ENCODE measurements around the gene NFATC2IP. TPM values are rescaled to one million over a fixed set of nuclear protein-coding genes. Genes with fewer than 3 reads are reported as not detected.

The NFATC2IP gene
- polyA plus RNA-seq, 2 of the 4 experiments (the other 2 are of a cell fraction) = 29.7 to 32.2 TPM

GRCh38 chr16:28943281-28943680 lies 7.5 kb upstream of the NFATC2IP start (continued):
- TF ChIP-seq, protein P1, sequence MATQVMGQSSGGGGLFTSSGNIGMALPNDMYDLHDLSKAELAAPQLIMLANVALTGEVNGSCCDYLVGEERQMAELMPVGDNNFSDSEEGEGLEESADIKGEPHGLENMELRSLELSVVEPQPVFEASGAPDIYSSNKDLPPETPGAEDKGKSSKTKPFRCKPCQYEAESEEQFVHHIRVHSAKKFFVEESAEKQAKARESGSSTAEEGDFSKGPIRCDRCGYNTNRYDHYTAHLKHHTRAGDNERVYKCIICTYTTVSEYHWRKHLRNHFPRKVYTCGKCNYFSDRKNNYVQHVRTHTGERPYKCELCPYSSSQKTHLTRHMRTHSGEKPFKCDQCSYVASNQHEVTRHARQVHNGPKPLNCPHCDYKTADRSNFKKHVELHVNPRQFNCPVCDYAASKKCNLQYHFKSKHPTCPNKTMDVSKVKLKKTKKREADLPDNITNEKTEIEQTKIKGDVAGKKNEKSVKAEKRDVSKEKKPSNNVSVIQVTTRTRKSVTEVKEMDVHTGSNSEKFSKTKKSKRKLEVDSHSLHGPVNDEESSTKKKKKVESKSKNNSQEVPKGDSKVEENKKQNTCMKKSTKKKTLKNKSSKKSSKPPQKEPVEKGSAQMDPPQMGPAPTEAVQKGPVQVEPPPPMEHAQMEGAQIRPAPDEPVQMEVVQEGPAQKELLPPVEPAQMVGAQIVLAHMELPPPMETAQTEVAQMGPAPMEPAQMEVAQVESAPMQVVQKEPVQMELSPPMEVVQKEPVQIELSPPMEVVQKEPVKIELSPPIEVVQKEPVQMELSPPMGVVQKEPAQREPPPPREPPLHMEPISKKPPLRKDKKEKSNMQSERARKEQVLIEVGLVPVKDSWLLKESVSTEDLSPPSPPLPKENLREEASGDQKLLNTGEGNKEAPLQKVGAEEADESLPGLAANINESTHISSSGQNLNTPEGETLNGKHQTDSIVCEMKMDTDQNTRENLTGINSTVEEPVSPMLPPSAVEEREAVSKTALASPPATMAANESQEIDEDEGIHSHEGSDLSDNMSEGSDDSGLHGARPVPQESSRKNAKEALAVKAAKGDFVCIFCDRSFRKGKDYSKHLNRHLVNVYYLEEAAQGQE (IDR thresholded peaks at IDR 0.05) = no peak
- TF ChIP-seq SREBF2 (IDR thresholded peaks at IDR 0.05) = no peak
- TF ChIP-seq, protein P2, sequence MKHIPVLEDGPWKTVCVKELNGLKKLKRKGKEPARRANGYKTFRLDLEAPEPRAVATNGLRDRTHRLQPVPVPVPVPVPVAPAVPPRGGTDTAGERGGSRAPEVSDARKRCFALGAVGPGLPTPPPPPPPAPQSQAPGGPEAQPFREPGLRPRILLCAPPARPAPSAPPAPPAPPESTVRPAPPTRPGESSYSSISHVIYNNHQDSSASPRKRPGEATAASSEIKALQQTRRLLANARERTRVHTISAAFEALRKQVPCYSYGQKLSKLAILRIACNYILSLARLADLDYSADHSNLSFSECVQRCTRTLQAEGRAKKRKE (CRISPR knock-in tag; IDR thresholded peaks at IDR 0.05; ENCODE audit: low read depth) = no peak
- TF ChIP-seq CEBPB (IDR thresholded peaks at IDR 0.05) = no peak
- no peak for TF ChIP-seq CHD4 (IDR thresholded peaks at IDR 0.05; ENCODE audit: borderline replicate concordance)
- no peak for TF ChIP-seq MAX (IDR thresholded peaks at IDR 0.05)
- TF ChIP-seq JUNB (IDR thresholded peaks at IDR 0.05) = no peak
- TF ChIP-seq FOSB (CRISPR knock-in tag; IDR thresholded peaks at IDR 0.05) = no peak

- ChIA-PET POLR2A (interaction anchor here (1.5 kb wide), 1 partner anchor 75 kb away, joined by 3 read pairs; no protein-coding TSS in a partner anchor), CTCF (interaction anchor here (0.6 to 10.5 kb wide), 11 partner anchors 9 to 125 kb away, joined by 3 to 190 read pairs (median 4); partner anchors contain the start of genes ATP2A1, ATXN2L, CD19 and RABEP2)
- no peaks in the 10 kb centered on the region for H3K9me3 ChIP-seq
- peaks cover 10% of the 10 kb centered on the region; the same call in 2 of the 3 replicates for H3K4me1 ChIP-seq
- ATAC-seq (no peak), FAIRE-seq (no peak), DNase-seq (ENCODE audit: low read depth in 1 of 2, low spot score in 1 of 2) (no peak)
- no peak overlapping the region for H3K4me2 ChIP-seq
- 86% methylated on average over 4 of the region's 4 CpGs for WGBS (ENCODE audit: missing lambda C conversion rate)
- no peak for TF ChIP-seq EP300 (IDR thresholded peaks at IDR 0.05)
- no peak for TF ChIP-seq BHLHE40 (IDR thresholded peaks at IDR 0.05; ENCODE audit: low read depth, low read length)
- TF ChIP-seq ESRRA (IDR thresholded peaks at IDR 0.05; ENCODE audit: borderline replicate concordance, low read length) = no peak
- no peak for TF ChIP-seq HEYL (CRISPR knock-in tag; IDR thresholded peaks at IDR 0.05)
- no peak for TF ChIP-seq CBX8 (IDR thresholded peaks at IDR 0.05)
- TF ChIP-seq HDAC2 (IDR thresholded peaks at IDR 0.05) = no peak
- TF ChIP-seq CBX2 (IDR thresholded peaks at IDR 0.05; ENCODE audit: borderline replicate concordance, low read depth) = no peak
- TF ChIP-seq MAFK (IDR thresholded peaks at IDR 0.05; ENCODE audit: partially characterized antibody) = no peak
- TF ChIP-seq ZNF302 (CRISPR knock-in tag; IDR thresholded peaks at IDR 0.05) = no peak
- TF ChIP-seq NFE2L2 (conservative IDR thresholded peaks at IDR 0.05; ENCODE audit: low read length) = no peak
- TF ChIP-seq USF2 (IDR thresholded peaks at IDR 0.05) = no peak
- no peak for TF ChIP-seq SREBF2 (IDR thresholded peaks at IDR 0.05)
- TF ChIP-seq, protein P1 (IDR thresholded peaks at IDR 0.05) = no peak
- no peak for TF ChIP-seq JUN (IDR thresholded peaks at IDR 0.05)
- no peak for TF ChIP-seq FOSL2 (IDR thresholded peaks at IDR 0.05)
- no peak for TF ChIP-seq FOSL2 (CRISPR knock-in tag; IDR thresholded peaks at IDR 0.05)
- TF ChIP-seq TFCP2L1 (CRISPR knock-in tag; IDR thresholded peaks at IDR 0.05) = no peak
- no peak for TF ChIP-seq POLR2AphosphoS2 (conservative IDR thresholded peaks at IDR 0.05; ENCODE audit: low read length)
- TF ChIP-seq HOXA7 (CRISPR knock-in tag; IDR thresholded peaks at IDR 0.05) = no peak
- no peak for TF ChIP-seq RNF2 (IDR thresholded peaks at IDR 0.05; ENCODE audit: borderline replicate concordance, low read depth)
- H3K4me3 ChIP-seq = no peak overlapping the region
- H3K27ac ChIP-seq = peak overlapping the region in 1 of 2 experiments; percentile 77; a peak in 1 of 6 replicates
These were observed 4.1 kb upstream of the NFATC2IP start for GRCh38 chr16:28946681-28947080.

All from A549 (cell line).